IPS-20b (cell line): Measurements from ENCODE around the gene TUBA1B.

ENCODE experiments used
- H3K27ac ChIP-seq: one replicate; pipeline ENCODE4 v1.5.1; 2013; ENCODE audit warnings: low read length
- H3K27me3 ChIP-seq: 2 replicates; pipeline ENCODE4 v1.6.1; 2013; ENCODE audit warnings: mild to moderate bottlenecking, low read length, inconsistent platforms; ENCODE audit not compliant: insufficient read depth
- H3K36me3 ChIP-seq: 2 replicates; pipeline ENCODE4 v1.6.1; 2013; ENCODE audit warnings: low read depth, mild to moderate bottlenecking, inconsistent platforms, low read length, moderate library complexity; ENCODE audit not compliant: insufficient read depth
- H3K4me1 ChIP-seq: 2 replicates; pipeline ENCODE4 v1.6.1; 2013; ENCODE audit warnings: mild to moderate bottlenecking, control low read depth, inconsistent platforms, low read length, moderate library complexity; ENCODE audit not compliant: insufficient read depth
- H3K4me3 ChIP-seq: 2 replicates; pipeline ENCODE4 v1.5.1; 2013; ENCODE audit warnings: mild to moderate bottlenecking, low read length, inconsistent platforms
- H3K9ac ChIP-seq: 2 replicates; pipeline ENCODE4 v1.6.1; 2013; ENCODE audit warnings: low read depth, mild to moderate bottlenecking, inconsistent platforms, low read length, moderate library complexity
- H3K9me3 ChIP-seq: 2 replicates; pipeline ENCODE4 v1.6.1; 2013; ENCODE audit warnings: mild to moderate bottlenecking, low read depth, low read length, inconsistent platforms; ENCODE audit not compliant: insufficient read depth

The TUBA1B gene

GRCh38 chr12:49094975-49095365 lies 36.2 kb downstream of the TUBA1B start:
- Histone ChIP-seq H3K27me3 (peaks cover 62% of the 10 kb centered on the region), H3K9ac (no peak overlapping the region), H3K27ac (no peak overlapping the region)

GRCh38 chr12:49094160-49094974 lies 36.8 kb downstream of the TUBA1B start, which contains the start of gene DHH:
TSS of gene DHH (minus strand) at chr12:49094801. CDS start at chr12:49094512, 289 bp downstream.
- peak within 1 kb of the TSS; percentile 55; the same call in 1 of the 2 replicates for H3K4me3 ChIP-seq
- H3K27me3 ChIP-seq = peaks cover 68% of the 10 kb centered on the region
- H3K36me3 ChIP-seq = peaks cover 10% of the 10 kb centered on the region; the same call in 1 of the 2 replicates
- H3K9me3 ChIP-seq = no peaks in the 10 kb centered on the region
- H3K9ac ChIP-seq = no peak within 1 kb of the TSS
- H3K4me1 ChIP-seq = peaks cover 6% of the 10 kb centered on the region; the same call in 1 of the 2 replicates
- no peak within 1 kb of the TSS for H3K27ac ChIP-seq

More at GRCh38 chr12:49094975-49095365, 36.2 kb downstream of the TUBA1B start:
- Histone ChIP-seq H3K36me3 (peaks cover 13% of the 10 kb centered on the region), H3K4me1 (peaks cover 6% of the 10 kb centered on the region; the same call in 1 of the 2 replicates), H3K9me3 (no peaks in the 10 kb centered on the region), H3K4me3 (peak overlapping the region; percentile 55; the same call in 1 of the 2 replicates)

- Histone ChIP-seq H3K4me1 (peaks cover 6% of the 10 kb centered on the region; the same call in 1 of the 2 replicates), H3K36me3 (peaks cover 10% of the 10 kb centered on the region; the same call in 1 of the 2 replicates), H3K4me3 (peak overlapping the region; percentile 55; the same call in 1 of the 2 replicates), H3K27me3 (peaks cover 74% of the 10 kb centered on the region), H3K9me3 (no peaks in the 10 kb centered on the region), H3K9ac (no peak overlapping the region), H3K27ac (no peak overlapping the region)
Measured at GRCh38 chr12:49093792-49094159, 37.4 kb downstream of the TUBA1B start.

DNA sequence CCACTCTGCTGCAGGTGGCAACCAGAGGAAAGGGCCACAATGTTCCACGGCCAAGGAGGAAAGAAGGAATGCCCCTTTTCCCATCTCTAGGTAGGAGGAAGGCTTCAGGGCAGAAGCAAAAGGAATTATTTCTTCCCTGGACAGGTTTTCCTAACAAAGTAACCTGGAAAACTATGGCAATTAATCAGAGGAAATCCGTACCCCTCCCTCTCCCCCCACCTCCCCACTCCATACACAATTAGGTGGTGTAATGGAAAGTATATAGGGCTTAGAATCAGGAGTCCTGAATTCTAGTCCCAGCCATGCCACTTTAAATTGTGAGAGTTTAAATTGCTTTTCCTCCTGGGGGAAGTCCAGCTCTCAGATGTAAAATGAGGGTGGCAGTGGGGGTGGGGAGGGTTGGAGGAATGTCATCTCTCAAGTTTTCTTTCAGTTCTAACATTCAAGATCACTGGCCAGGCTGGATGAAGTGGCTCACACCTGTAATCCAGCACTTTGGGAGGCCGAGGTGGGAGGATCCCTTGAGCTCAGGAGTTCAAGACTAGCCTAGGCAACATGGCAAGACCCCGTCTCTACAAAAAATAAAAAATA lies 38.3 kb downstream of the TUBA1B start:
- Histone ChIP-seq H3K4me1 (peaks cover 6% of the 10 kb centered on the region; the same call in 1 of the 2 replicates), H3K27me3 (peaks cover 83% of the 10 kb centered on the region), H3K9me3 (no peaks in the 10 kb centered on the region), H3K27ac (no peak overlapping the region), H3K4me3 (no peak overlapping the region), H3K36me3 (peaks cover 10% of the 10 kb centered on the region; the same call in 1 of the 2 replicates), H3K9ac (no peak overlapping the region)

- H3K9ac ChIP-seq = no peak overlapping the region
- peaks cover 6% of the 10 kb centered on the region; the same call in 1 of the 2 replicates for H3K4me1 ChIP-seq
- H3K36me3 ChIP-seq = peaks cover 4% of the 10 kb centered on the region; the same call in 1 of the 2 replicates
- H3K4me3 ChIP-seq = peak overlapping the region; percentile 53; the same call in 1 of the 2 replicates
- H3K27ac ChIP-seq = no peak overlapping the region
- H3K9me3 ChIP-seq = no peaks in the 10 kb centered on the region
- peaks cover 90% of the 10 kb centered on the region for H3K27me3 ChIP-seq
Measured at GRCh38 chr12:49092086-49092815, 38.9 kb downstream of the TUBA1B start.

DNA sequence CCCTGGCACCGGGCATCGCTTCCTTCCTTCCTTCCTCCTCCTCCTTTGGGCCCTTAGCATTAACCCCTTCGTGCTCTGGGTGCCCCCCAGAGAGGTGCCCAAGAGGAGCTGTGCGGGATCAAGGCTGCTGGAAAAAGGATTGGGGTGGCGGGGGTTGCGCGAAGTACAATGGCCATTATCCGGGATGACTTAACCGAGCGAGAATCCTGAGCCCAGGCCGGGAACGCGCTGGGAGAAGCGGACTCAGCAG lies 39.4 kb downstream of the TUBA1B start:
- H3K36me3 ChIP-seq = no peaks in the 10 kb centered on the region; the same call in 1 of the 2 replicates
- H3K9ac ChIP-seq = no peak overlapping the region
- no peak overlapping the region for H3K27ac ChIP-seq
- H3K27me3 ChIP-seq = peaks cover 95% of the 10 kb centered on the region
- H3K9me3 ChIP-seq = no peaks in the 10 kb centered on the region
- H3K4me1 ChIP-seq = peaks cover 6% of the 10 kb centered on the region; the same call in 1 of the 2 replicates
- H3K4me3 ChIP-seq = peak overlapping the region; percentile 53; the same call in 1 of the 2 replicates

DNA sequence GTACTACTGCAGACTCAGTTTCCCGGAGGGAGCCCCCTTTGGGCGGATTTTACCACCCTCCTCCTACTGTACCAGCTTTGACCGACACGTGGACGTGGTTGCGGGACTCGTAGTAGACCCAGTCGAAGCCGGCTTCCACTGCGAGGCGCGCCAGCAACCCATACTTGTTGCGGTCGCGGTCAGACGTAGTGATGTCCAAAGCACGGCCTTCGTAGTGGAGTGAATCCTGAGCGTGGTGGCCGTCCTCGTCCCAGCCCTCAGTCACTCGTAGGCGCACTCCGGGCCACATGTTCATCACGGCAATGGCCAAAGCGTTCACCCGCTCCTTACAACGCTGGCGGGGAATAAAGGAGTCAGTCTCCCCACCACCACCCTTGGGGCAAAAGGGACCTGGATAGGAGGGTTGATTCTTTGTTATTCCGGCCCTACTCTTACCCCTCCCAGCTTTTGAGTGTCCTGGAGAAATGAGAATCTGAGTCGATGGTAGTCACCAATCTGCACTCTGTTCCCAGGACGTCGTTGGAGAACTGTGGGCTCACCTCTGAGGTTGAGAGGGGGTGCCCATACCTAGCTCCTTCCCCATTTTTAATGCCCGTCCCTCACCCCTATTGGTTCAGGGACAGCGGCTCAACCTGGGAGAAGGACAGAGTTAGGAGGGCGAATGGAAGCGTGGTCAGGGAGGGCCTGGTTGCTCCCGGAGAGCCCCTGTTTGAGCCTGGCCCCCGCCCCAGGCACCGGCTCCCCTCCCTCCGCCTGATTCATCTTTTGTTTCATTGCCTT lies 39.9 kb downstream of the TUBA1B start:
- peaks cover 6% of the 10 kb centered on the region; the same call in 1 of the 2 replicates for H3K4me1 ChIP-seq
- H3K36me3 ChIP-seq = no peaks in the 10 kb centered on the region
- peak overlapping the region; percentile 53; the same call in 1 of the 2 replicates for H3K4me3 ChIP-seq
- no peak overlapping the region for H3K9ac ChIP-seq
- H3K27me3 ChIP-seq = peaks cover 100% of the 10 kb centered on the region
- no peaks in the 10 kb centered on the region for H3K9me3 ChIP-seq
- no peak overlapping the region for H3K27ac ChIP-seq

- Histone ChIP-seq H3K4me1 (peaks cover 6% of the 10 kb centered on the region; the same call in 1 of the 2 replicates), H3K9me3 (no peaks in the 10 kb centered on the region), H3K27me3 (peaks cover 92% of the 10 kb centered on the region), H3K9ac (no peak overlapping the region), H3K36me3 (no peaks in the 10 kb centered on the region), H3K27ac (no peak overlapping the region), H3K4me3 (peak overlapping the region; percentile 25; the same call in 1 of the 2 replicates)
Measured at GRCh38 chr12:49089821-49090773, 41.1 kb downstream of the TUBA1B start.

GRCh38 chr12:49088932-49089330 lies 42.3 kb downstream of the TUBA1B start:
- H3K27ac ChIP-seq = no peak overlapping the region
- H3K27me3 ChIP-seq = peaks cover 88% of the 10 kb centered on the region
- no peak overlapping the region for H3K4me3 ChIP-seq
- no peak overlapping the region for H3K9ac ChIP-seq
- no peaks in the 10 kb centered on the region for H3K9me3 ChIP-seq
- H3K4me1 ChIP-seq = 0 out of 2 replicates have a peak, but pooled peaks cover 4% of the 10 kb centered on the region
- no peaks in the 10 kb centered on the region for H3K36me3 ChIP-seq
